ENCODE data around the gene FBXO48.

FBXO48 gene

DNA sequence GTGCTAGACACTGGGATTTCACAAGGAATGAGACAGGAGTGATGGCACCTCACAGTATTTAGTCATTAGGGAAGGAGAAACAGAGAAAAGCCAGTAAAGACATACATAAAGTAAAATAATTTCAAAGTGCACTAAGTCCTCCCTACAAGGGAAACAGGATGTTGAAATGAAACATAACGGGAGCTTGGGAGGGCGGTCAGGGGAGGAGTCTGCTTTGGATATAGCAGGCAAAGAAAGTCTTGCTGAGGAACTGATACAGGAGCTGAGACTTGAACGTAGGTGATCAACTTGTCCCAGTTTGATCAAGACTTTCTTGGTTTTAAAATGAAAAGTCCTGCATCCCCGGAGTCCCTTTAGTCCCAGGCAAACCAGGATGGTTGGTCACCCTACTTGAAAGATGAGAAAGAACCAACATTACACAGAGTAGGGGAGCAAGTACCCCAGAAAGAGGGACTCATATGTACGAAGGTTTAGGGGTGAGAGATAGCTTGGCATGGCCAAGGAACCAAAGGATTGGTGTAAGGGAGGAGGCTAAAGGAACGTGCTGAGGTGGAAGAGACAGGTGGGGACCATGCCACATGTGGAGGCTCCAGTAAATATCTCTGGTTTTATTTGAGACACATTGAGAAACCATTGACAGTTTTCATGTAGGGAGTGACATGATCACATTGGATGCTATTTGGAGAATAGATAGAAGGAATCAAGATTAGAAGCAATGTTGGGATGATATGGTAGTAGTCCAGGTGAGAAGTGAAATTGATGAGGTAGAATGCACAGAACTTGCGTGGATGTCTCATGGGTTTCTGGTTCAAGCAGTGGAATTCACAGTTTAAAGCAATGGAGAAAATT is 28.4 kb downstream of the FBXO48 start:
- no peak for DNase-seq (ENCODE audit: low read depth in 4 of 4, low spot score in 1 of 4)

DNA sequence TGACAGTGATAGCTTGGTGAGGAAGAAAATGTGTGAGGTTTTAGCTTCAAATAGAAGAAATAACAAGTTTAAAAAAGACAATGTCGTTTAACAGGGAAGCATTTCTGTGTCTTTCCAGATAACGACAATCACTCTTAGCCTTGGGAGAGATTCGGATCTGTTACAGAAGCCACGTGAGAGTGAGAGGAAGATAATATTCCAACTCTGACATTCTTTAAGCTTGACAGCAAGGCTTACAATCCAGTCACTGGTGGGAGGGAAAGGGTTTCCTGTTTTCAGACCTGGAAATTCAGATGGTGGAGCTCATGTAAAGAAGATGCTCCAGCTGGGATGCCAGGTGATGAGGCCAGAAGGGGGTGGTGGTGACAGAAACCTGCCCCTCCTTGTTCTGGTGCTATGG is 30.8 kb downstream of the FBXO48 start:
- no peak for DNase-seq (ENCODE audit: low read depth in 4 of 4, low spot score in 1 of 4)

DNA sequence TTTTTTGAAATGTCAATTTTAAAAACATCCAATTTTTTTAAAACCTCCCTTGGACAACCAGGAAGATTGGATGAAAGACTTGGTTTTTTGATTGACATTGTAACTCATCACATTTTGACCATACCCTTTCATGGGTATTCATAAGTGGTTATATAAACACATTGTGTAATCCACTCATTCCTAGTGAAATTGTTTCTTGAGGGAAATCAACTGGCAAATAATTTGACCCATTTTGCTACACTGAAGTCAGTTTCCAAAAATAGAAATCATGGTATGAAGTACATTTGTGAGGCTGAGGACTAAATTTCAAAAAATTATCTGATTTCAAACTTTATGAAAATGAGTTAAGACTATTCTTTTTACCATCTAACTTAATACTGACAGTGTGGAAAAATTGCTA is 31.5 kb downstream of the FBXO48 start:
- no peak for DNase-seq (ENCODE audit: low read depth in 4 of 4, low spot score in 1 of 4)

DNA sequence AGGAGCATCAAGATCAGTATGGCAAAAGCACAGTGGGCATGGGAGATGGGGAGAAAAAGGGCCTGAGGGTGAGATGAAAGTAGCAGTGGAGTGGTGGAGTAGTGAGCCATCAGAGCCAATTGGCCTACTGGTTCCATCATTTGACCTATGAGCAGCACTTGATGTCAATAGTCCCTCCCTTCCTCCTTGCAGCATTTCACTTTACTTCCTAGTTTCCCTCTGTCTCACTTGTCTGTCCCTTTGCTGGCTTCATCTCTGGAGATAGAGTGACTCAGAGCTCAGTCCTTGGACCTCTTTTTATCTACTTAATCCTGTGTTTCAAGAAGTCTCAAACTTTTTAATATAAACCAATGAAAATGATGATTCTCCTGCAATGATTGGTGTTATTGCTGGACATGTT is 32.1 kb downstream of the FBXO48 start:
- DNase-seq (ENCODE audit: low read depth in 4 of 4, low spot score in 1 of 4) = no peak

DNA sequence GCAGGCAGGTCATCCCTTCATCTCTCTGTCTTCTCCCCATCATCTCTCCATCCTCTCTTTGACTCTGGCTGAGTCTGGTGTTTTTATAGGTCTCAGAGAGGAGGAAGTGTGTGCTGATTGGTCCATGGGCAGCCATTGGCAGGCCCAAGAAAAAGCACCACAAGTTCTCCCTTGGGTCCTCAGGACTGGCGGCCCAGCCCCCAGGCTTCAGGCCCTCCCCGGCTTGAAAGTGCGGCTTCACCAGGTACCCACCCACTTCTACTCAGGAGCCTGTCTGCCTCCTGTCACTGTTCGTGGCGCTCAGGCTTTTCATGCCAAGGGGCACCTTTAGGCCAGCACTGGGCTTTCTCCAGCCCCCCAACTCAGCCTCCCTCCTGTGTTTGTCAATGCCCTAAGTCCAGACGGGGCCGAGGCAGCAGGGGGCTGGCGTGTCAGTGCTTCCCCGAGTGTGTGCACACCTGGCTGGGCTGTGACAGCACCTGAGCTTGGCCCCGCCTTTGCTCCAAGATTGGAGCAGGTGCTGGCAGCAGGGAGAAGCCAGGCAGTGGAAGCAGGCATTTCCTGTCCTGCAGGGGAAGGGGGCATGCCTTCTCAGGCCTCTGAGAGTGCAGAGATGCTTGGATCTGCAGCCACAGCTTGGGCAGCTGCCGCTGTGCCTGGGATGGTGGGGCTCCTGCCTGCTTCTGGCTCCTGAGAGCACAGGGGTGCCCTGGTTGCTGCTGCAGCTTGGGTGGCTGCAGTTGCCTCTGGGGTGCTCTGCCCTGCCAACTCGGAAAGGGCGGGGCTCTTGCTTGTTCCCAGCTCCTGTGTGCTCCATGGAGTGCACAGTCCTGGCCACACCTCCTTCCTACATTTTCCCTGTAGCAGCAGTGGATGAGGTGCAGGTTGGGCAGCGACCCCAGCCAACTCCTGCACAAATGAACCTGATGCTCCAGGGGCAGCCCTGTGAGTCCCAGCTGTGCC is 34.1 kb downstream of the FBXO48 start:
- DNase-seq (ENCODE audit: low read depth in 4 of 4, low spot score in 1 of 4) = no peak

DNA sequence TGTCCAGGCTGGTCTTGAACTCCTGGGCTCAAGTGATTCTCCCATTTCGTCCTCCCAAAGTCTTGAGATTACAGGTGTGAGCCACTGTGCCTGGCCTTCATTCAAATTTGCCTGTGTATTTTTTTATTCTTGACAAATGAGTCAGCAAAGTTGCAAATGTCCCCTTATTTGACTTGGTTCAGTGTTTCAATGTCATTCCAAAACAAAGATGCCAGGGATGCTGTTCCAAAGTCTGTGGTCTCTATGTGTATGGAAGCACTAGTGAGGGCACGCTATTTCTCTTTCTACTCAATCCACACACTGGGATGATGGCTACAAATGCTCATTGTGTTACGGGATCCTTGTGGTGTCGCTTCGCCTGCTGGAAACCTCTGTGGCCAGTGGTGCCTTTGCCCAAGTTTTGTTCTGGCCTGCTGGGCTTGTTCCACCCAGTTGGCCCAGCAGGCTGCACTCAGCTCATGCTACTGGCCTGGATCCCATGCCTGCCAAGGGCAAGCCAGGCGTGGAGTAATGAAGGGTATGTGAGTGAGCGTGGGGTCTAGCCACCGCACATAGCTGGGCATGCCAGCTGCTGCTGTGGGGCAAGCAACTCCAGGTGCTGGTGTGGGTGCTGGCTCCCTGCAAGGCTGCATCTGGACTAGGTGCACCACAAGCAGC is 35.6 kb downstream of the FBXO48 start:
- no peak for DNase-seq (ENCODE audit: low read depth in 4 of 4, low spot score in 1 of 4)

DNA sequence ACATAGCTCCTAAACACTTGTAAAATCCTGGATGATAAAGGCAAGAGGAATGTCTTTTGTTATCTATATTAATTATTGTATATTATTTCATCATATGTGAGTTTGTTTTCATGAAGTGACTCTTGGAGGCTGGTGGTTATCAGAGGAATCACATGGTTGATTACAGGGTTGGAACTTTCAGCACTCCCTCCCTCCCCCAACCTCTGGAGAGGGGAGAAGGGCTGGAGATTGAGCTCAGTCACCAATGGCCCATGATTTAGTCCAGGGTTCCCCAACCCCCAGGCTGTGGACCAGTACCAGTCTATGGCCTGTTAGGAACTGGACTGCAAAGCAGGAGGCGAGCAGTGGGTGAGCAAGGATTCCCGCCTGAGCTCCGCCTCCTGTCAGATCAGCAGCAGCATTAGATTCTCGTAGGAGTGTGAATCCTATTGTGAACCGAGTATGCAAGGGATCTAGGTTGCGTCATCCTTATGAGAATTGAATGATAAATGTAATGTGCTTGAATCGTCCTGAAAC is 37.7 kb downstream of the FBXO48 start:
- no peak for DNase-seq (ENCODE audit: low read depth in 4 of 4, low spot score in 1 of 4)

DNA sequence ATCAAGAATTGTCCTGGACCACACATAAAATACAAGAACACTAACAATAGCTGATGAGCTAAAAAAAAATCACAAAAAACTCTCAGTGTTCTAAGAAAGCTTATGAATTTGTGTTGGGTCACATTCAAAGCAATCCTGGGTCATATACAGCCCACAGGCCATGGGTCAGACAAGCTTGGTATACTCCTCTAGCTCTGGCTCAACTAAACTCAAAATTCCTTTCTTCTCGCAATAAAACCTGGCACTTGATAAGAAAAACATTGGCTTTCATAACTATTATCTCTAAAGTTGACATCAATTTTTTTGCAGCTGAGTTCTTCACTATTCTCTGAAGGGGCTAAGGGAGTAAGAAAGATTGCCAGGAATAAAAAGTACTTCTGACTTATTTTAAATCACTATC is 38.3 kb downstream of the FBXO48 start:
- DNase-seq (ENCODE audit: low read depth in 4 of 4, low spot score in 1 of 4) = no peak

DNA sequence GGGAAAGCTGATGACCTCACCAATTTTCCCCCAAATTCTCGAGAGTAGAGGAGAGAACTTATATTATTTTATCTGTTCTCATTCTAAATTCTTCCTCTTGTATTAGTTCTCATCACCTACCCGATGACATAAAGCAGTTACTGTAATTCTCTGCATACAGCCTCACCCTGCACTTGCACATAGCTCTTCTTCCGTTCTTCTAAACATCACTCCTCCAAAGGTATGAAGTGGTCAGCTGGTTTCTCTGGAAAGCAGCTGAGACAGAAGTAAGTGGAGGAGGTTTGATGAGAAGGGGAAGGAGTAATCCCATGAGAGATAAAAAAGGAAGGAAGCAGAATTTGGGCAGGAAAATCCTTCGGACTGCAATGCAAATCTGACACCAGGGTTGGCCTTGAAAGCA is 39.0 kb downstream of the FBXO48 start:
- no peak for DNase-seq (ENCODE audit: low read depth in 4 of 4, low spot score in 1 of 4)

DNA sequence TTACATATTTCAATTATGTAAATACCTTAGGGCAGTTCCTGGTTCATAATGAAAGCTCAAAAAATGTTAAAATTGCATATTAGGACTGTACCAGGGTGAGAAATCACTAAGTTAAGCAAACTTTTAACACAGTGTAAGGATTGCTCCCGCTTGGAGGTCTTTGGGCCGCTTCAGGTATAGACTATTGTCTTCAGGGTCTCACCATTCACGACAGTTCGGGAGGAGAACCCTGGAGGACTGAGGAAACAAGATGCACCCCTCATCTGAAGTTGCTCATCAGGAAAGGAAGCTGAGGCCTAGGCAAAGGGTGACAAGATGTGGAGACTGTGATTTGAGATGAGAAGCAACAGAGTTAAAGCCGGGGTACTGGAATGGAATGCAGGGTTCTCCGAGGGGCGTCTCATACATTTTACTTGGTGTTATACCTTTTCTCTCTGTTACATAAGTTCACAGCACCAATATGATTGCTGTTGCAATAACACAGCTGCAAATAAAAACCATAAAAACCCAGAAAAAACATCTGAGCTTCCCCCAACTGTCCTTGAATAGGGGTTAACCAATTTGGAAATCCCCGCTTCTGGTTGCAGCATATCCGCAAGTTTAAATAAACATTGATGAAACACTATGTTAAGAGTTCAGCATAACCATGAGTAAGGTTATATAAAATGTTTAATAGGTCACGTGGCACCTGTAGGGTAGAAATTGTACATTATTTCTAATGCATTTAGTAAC is 40.1 kb downstream of the FBXO48 start:
- no peak for DNase-seq (ENCODE audit: low read depth in 4 of 4, low spot score in 1 of 4)

DNA sequence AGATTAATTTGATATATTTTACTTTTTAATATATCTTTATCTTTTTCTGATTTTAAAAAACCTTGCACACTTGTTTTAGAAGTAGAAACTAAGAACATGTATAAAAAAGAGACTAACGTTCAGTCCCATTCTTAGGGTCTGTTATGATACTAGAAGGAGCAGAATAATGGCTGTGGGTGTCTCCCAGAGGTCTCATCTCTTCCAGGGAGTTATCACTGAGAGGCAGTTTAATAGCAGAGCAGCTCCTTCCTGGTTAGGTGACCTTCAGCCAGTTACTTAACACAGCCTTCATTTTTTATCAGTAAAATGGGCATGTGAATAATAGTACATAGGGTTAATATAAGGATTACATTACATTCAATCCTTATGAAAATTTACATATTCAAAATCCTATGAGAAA is 40.6 kb downstream of the FBXO48 start:
- no peak for DNase-seq (ENCODE audit: low read depth in 4 of 4, low spot score in 1 of 4)

DNA sequence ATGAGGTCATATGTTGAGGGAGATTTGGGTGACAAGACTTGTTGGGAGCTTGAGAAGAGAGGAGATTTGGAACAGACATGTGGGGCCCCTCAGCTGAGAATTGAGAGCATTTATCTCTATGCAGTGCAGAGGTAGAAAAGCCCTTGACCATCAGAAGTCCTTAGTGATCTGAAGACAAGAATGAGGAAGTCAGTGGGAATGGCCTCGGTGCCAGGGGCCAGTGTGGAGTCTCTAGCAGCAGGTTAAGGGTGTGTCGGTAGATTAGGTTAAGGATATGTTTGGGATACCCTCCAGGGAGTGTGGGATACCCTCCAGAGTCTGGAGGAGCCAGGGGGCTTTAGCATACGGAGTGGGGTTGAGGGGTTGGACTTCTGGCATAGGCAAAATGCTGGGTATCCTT is 41.6 kb downstream of the FBXO48 start:
- no peak for DNase-seq (ENCODE audit: low read depth in 4 of 4, low spot score in 1 of 4)

DNA sequence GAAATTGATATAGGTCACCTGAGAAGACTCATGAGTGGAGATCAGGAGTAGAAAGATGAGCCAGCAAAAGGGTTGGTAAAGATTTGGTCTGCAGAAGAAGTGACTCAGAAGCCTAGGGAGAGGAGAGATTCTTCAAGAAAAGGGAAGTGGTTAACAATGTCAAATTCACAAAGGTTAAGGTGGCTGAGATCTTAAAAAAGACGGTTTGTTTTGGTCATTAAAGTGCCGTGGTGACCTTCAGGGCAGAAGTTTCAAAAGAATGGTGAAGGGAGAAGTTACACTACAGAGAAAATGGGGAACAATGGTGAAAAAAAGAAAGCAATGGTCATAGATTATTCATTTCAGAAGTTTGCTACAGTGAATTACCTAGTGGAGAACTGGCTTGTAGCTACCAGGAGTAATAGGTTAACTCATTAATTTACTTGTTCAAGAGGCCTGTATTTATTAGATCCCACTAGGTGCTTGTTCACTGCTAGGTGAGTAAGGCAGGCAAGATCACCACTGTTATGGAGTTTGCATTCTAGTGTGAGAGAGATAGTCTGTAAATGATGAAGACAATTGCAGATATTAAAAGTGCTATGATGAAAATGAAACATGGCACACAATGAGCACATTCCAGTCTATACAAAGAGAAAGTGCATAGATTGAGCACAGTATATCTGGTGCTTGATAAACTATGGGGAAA is 43.0 kb downstream of the FBXO48 start:
- no peak for DNase-seq (ENCODE audit: low read depth in 4 of 4, low spot score in 1 of 4)

DNA sequence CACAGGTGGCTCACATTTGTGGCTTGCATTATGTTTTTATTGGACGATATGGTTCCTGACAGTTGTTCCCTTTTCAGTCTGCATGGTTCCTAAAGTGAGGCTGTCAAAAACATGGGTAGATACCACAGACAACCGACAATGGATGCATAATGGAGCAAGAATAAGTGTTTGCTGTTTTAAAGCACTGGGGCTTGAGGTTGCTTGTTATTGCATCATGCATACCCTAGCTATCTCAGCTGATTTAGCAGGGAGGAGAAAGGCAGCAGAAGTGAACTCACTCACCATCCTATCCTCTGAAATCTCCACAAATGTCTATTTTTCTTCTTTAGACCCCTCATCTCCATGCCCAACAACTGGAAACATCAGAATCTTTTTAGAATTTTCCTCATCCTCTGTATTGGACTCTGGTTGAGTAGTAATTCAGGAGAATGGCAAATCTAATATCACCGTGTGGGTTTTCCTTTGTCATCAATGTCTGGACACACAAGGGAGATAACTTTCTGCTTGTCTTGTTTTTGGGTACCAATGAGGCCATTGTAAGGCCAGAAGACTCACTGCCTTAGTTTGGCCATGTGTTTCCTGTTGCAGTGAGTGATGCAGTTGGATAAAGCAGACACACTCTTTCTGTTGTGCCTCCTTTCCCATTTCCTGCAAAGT is 46.7 kb downstream of the FBXO48 start:
- DNase-seq (ENCODE audit: low read depth in 4 of 4, low spot score in 1 of 4) = no peak

DNA sequence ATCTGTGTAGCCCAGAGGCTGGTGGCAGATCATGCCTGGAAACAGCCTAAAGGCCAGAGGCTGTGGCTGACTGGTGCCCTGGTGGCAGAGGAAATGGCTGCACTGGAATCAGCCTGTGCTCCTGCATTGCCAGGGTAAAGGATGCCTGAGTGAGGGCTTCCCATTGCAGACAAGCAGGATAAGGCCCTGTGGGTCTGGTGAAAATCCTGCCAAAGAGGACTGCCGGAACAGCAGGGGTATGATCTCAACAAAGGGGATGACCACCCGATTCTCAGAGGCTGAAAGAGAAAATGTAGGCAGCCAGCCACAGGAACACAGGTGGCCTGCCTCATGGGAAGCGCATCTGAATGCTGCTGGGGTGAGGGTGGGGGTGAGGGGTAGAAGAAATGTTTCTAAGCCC is 48.2 kb downstream of the FBXO48 start:
- no peak for DNase-seq (ENCODE audit: low read depth in 4 of 4, low spot score in 1 of 4)

DNA sequence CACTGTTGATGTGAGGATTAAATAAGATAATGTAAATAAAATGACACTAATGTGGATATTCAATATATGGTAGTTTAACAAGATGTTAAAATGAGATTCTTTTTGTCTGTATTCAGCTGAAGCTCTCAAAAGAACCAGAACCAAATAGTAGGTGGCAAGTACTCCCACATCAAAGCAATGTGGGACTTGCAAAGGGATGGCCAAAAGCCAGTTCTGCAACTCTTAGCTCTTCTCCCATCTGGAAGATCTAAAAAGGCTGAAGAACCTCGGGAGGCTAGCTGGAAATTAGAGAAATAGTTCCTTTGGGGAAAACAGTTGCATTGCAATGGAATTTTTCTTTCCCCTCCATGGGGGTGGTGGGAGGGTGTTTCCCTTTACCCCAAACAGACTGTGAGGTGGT is 48.7 kb downstream of the FBXO48 start:
- DNase-seq (ENCODE audit: low read depth in 4 of 4, low spot score in 1 of 4) = no peak

DNA sequence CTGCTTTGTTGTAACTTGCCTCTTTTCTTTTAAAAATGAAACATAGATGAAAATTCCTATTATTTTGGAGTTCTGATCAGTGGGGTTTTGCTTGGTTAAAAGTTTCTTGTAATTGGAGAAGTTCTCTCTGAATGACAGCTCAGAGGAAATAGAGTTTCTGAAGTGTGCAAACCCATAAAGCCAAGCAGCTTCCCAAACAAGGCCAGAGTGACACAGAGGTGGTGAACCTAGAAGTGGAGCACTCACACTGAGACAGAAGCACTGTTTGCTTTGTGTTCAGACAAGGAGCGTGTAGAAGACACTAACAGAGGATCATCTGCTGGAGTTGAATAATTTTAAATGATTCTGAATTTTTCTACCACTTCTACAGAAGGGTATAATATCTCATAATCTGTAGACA is 49.2 kb downstream of the FBXO48 start:
- no peak for DNase-seq (ENCODE audit: low read depth in 4 of 4, low spot score in 1 of 4)

DNA sequence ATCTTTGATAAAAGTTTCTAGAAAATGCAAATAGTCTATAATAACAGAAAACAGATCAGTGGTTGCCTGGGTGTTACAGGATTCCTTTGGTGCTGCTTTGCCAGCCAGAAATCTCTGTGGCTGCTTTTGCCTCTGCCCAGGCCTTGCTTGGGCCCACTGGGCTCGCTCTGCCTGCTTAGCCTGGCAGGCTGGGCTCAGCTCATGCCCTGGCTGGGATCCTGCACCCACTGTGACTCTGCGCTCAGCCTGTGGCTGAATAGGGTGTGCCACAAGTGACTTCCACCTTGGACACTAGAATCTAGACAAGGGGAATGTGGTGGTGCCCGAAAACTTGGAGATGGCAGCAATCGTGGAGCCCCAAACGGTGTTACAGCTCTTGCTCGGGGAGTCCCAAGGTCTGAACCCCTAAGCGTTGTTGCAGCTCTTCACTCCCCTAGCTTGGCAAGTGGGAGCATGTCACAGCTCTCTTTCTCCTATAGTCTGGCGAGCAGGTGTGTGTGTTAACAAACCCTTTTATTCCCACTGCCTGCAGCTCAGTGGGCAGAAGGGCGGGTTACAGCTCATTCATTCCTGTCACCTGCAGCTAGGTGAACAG is 50.9 kb downstream of the FBXO48 start:
- DNase-seq (ENCODE audit: low read depth in 4 of 4, low spot score in 1 of 4) = no peak

DNA sequence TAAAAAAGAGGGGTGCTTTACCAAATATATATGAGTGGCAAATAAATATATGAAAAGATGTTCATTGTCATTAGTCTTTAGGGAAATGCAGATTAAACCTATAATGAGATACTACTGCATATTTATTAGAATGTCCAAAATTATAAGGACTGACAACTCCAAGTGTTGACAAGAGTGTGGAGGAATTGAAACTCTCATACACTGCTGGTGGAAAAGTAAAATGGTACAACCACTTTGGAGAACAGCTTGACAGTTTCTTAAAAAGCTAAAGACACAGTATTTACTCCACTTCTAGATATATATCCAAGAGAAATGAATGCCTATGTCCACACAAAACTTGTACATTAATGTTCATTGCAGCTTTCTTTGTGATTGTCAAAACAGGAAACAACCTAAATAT is 51.6 kb downstream of the FBXO48 start:
- DNase-seq (ENCODE audit: low read depth in 4 of 4, low spot score in 1 of 4) = no peak
